Mesenchymal stem cell (in vitro differentiated cells and primary cell): ENCODE data around the gene TRAPPC2.

Experiments used
- DNase-seq: peaks from one replicate; pipeline ENCODE4 v3.0.0-alpha.2; 2013
- H2AFZ ChIP-seq: one replicate; pipeline ENCODE4 v1.6.1; 2013; ENCODE audit warnings: low read depth, mild to moderate bottlenecking, control low read depth, inconsistent platforms, low read length, moderate library complexity
- H2AK5ac ChIP-seq: 2 replicates; pipeline ENCODE4 v1.6.1; 2013; ENCODE audit warnings: low read length, moderate library complexity, mild to moderate bottlenecking, inconsistent platforms; ENCODE audit not compliant: severe bottlenecking
- H2BK120ac ChIP-seq: one replicate; pipeline ENCODE4 v1.6.1; 2013; ENCODE audit warnings: low read depth, mild to moderate bottlenecking, inconsistent platforms, low read length, moderate library complexity
- H2BK12ac ChIP-seq, 2 experiments: one replicate each; pipeline ENCODE4 v1.6.1; 2013; ENCODE audit warnings: inconsistent platforms in 2 of 2, low read length in 2 of 2, mild to moderate bottlenecking in 2 of 2, moderate library complexity in 2 of 2, control low read depth in 1 of 2
- H2BK15ac ChIP-seq: one replicate; pipeline ENCODE4 v1.6.1; 2013; ENCODE audit warnings: mild to moderate bottlenecking, low read depth, inconsistent platforms; ENCODE audit not compliant: poor library complexity, severe bottlenecking
- H2BK5ac ChIP-seq: 2 replicates; pipeline ENCODE4 v1.6.1; 2013; ENCODE audit warnings: low read depth, mild to moderate bottlenecking, low read length, control low read depth, inconsistent platforms; ENCODE audit not compliant: poor library complexity, severe bottlenecking
- H3K14ac ChIP-seq, 2 experiments: one replicate each; pipeline ENCODE4 v1.6.1; 2013; ENCODE audit warnings: inconsistent platforms in 2 of 2, low read length in 2 of 2, control low read depth in 1 of 2, mild to moderate bottlenecking in 1 of 2, moderate library complexity in 1 of 2
- H3K18ac ChIP-seq, 2 experiments: one replicate each; pipeline ENCODE4 v1.6.1; 2013; ENCODE audit warnings: inconsistent platforms in 2 of 2, low read length in 2 of 2, control low read depth in 1 of 2, low read depth in 1 of 2, mild to moderate bottlenecking in 1 of 2
- H3K23ac ChIP-seq, 2 experiments: one replicate each; pipeline ENCODE4 v1.6.1; 2013; ENCODE audit warnings: inconsistent platforms in 2 of 2, low read length in 2 of 2, mild to moderate bottlenecking in 2 of 2, moderate library complexity in 2 of 2, control low read depth in 1 of 2
- H3K27ac ChIP-seq: 2 replicates; pipeline ENCODE4 v1.5.1; 2013; ENCODE audit warnings: mild to moderate bottlenecking, moderate library complexity, low read length, control low read depth, inconsistent platforms; ENCODE audit not compliant: poor library complexity, severe bottlenecking
- H3K27me3 ChIP-seq, 2 experiments: 2 replicates each; pipeline versions ENCODE4 v1.6.1 to v1.7.0; 2013; ENCODE audit warnings: low read length in 2 of 2, mild to moderate bottlenecking in 2 of 2, moderate library complexity in 2 of 2, control low read depth in 1 of 2, inconsistent platforms in 1 of 2; ENCODE audit not compliant: control insufficient read depth in 1 of 2, insufficient read depth in 1 of 2
- H3K36me3 ChIP-seq, 2 experiments: 2 replicates each; pipeline versions ENCODE4 v1.6.1 to v1.7.0; 2013; ENCODE audit warnings: low read length in 2 of 2, control low read depth in 1 of 2, inconsistent platforms in 1 of 2, low read depth in 1 of 2, mild to moderate bottlenecking in 1 of 2; ENCODE audit not compliant: insufficient read depth in 2 of 2, control insufficient read depth in 1 of 2
- H3K4ac ChIP-seq, 2 experiments: one replicate each; pipeline ENCODE4 v1.6.1; 2013; ENCODE audit warnings: inconsistent platforms in 2 of 2, low read length in 2 of 2, mild to moderate bottlenecking in 2 of 2, moderate library complexity in 2 of 2, control low read depth in 1 of 2, low read depth in 1 of 2
- H3K4me1 ChIP-seq: 2 replicates; pipeline ENCODE4 v1.6.1; 2013; ENCODE audit warnings: low read depth, low read length, control low read depth; ENCODE audit not compliant: control insufficient read depth, insufficient read depth
- H3K4me2 ChIP-seq: 2 replicates; pipeline ENCODE4 v1.6.1; 2013; ENCODE audit warnings: low read length, mild to moderate bottlenecking, inconsistent platforms; ENCODE audit not compliant: poor library complexity, severe bottlenecking
- H3K4me3 ChIP-seq, 2 experiments: 2 replicates each; pipeline versions ENCODE4 v1.5.1 to v1.7.0; 2013; ENCODE audit warnings: low read length in 2 of 2, mild to moderate bottlenecking in 2 of 2, control low read depth in 1 of 2, low read depth in 1 of 2; ENCODE audit not compliant: insufficient read depth in 1 of 2
- H3K79me1 ChIP-seq: replicated peaks from 2 replicates; pipeline ENCODE4 v1.6.1; 2013; ENCODE audit warnings: mild to moderate bottlenecking, control low read depth, low read length, inconsistent platforms; ENCODE audit not compliant: poor library complexity, severe bottlenecking
- H3K9ac ChIP-seq: 2 replicates; pipeline ENCODE4 v1.7.0; 2013; ENCODE audit warnings: mild to moderate bottlenecking, low read length, moderate library complexity
- H3K9me3 ChIP-seq: 2 replicates; pipeline ENCODE4 v1.7.0; 2013; ENCODE audit warnings: mild to moderate bottlenecking, low read length; ENCODE audit not compliant: control insufficient read depth
- H4K8ac ChIP-seq: one replicate; pipeline ENCODE4 v1.6.1; 2013; ENCODE audit warnings: inconsistent platforms, mild to moderate bottlenecking, low read length, moderate library complexity
- H4K91ac ChIP-seq: one replicate; pipeline ENCODE4 v1.6.1; 2013; ENCODE audit warnings: mild to moderate bottlenecking, low read length, inconsistent platforms
- WGBS: methylation state at CpG from one replicate; pipeline ENCODE4 v1.1.7; 2013; ENCODE audit warnings: mixed read lengths; 5-methylcytosine and 5-hydroxymethylcytosine counted together

The TRAPPC2 gene

DNA sequence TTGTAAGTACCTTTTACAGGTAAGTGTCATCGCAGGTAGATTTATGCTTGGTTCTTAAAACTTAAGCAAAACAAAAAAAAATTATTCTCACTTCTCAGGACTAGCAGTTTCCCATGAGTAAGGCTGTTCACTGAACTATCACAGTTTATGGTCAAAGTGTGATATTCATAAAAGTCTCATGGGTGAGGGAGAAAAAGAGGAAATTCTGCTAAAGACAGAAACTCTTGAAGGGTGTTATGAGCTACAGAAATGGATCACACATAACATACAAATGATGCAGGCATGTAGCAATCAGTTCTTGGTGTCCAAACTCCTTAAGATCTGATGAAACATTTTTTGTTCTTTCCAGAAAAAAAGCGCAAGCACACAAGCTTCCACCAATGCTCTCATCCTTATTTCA, 37.0 kb downstream of the TRAPPC2 start:
- WGBS, result no CpG with 5 or more reads among the region's 2 CpGs
- H2BK12ac ChIP-seq, result no peak overlapping the region
- H3K18ac ChIP-seq, result no peak overlapping the region

DNA sequence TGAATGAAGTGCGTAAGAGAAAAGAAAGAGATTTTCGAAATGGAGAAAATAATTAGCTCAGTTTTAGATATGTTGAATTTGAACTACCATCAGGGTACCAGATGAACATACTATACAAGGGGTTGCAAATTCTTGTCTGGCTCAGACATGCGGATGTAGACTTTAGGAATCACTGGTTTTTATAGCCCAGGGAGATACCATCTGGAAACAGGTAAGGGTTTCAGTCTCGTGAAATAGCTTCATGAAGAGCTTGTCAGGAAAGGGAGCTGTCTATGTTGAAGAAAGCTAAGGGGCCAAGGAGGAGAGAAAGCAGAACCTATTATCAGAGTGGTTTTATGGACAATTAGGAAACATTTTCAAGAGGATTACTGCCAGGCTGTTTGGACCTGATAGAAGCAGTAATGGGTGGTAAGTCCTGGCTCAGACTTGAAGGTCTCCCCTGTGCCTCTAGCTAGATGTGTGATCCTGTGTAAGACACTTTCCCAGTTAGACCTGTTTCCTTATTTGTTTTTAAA, 38.8 kb downstream of the TRAPPC2 start:
- H3K36me3 ChIP-seq, result peaks cover 0 to 4% of the 10 kb centered on the region in 2 experiments
- no peak overlapping the region for H2BK5ac ChIP-seq
- no peak overlapping the region for H3K18ac ChIP-seq
- no peak for DNase-seq
- no peaks in the 10 kb centered on the region for H3K79me1 ChIP-seq
- H3K27me3 ChIP-seq, result peaks cover 0 to 9% of the 10 kb centered on the region in 2 experiments
- no peak overlapping the region for H2BK12ac ChIP-seq
- no peak overlapping the region for H4K91ac ChIP-seq
- 99% methylated on average over 4 of the region's 4 CpGs for WGBS
- H3K4ac ChIP-seq, result no peak overlapping the region
- H2AFZ ChIP-seq, result no peak overlapping the region
- no peak overlapping the region for H2BK120ac ChIP-seq
- no peak overlapping the region for H3K4me3 ChIP-seq
- no peak overlapping the region for H2AK5ac ChIP-seq
- no peak overlapping the region for H3K9ac ChIP-seq
- no peak overlapping the region for H3K4me2 ChIP-seq
- H3K27ac ChIP-seq, result no peak overlapping the region
- H2BK15ac ChIP-seq, result no peak overlapping the region
- H3K9me3 ChIP-seq, result no peaks in the 10 kb centered on the region
- no peak overlapping the region for H3K14ac ChIP-seq
- H4K8ac ChIP-seq, result no peak overlapping the region
- H3K4me1 ChIP-seq, result peaks cover 4% of the 10 kb centered on the region
- no peak overlapping the region for H3K23ac ChIP-seq

More for the DNA sequence above, 37.0 kb downstream of the TRAPPC2 start:
- Histone ChIP-seq H3K27ac (no peak overlapping the region), H4K91ac (no peak overlapping the region), H3K9me3 (no peaks in the 10 kb centered on the region), H3K4me2 (no peak overlapping the region), H2BK15ac (no peak overlapping the region), H3K36me3 (peaks cover 0 to 9% of the 10 kb centered on the region in 2 experiments), H4K8ac (no peak overlapping the region), H3K23ac (no peak overlapping the region), H3K9ac (no peak overlapping the region), H3K27me3 (peaks cover 0 to 9% of the 10 kb centered on the region in 2 experiments), H3K79me1 (no peaks in the 10 kb centered on the region), H2BK120ac (no peak overlapping the region), H3K4ac (no peak overlapping the region), H2AFZ (no peak overlapping the region), H3K14ac (no peak overlapping the region), H2AK5ac (no peak overlapping the region), H2BK5ac (no peak overlapping the region), H3K4me1 (peaks cover 5% of the 10 kb centered on the region), H3K4me3 (no peak overlapping the region)
- no peak for DNase-seq

DNA sequence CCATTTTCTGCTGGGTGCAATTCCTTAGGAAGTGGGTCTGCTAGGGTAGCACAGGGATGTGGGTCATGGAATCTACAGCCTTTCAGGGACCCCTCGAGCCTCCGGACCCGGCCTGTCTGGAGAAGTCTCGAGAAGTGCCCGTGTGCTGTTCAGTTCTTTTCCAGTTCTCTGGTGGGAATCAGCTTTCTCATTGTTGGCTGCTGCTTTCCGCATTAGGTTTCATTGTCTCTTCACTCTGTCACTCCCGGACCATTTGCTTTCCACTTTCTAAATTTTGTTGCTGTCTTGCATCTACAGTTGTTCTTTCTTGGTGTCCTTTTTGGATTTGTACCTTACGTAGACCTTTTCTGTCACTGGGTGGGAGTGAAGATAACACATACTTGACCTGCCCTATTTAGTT, 39.4 kb downstream of the TRAPPC2 start:
- Histone ChIP-seq H3K14ac (no peak overlapping the region), H3K4ac (no peak overlapping the region), H3K23ac (no peak overlapping the region), H4K91ac (no peak overlapping the region), H4K8ac (no peak overlapping the region), H3K9ac (peak overlapping the region; percentile 46), H3K4me2 (no peak overlapping the region), H3K18ac (no peak overlapping the region), H3K4me3 (peak overlapping the region in 1 of 2 experiments; percentile 29), H3K36me3 (peaks cover 0 to 4% of the 10 kb centered on the region in 2 experiments), H2BK12ac (no peak overlapping the region), H3K4me1 (peaks cover 4% of the 10 kb centered on the region), H3K79me1 (no peaks in the 10 kb centered on the region), H3K27ac (no peak overlapping the region), H3K27me3 (peaks cover 0 to 9% of the 10 kb centered on the region in 2 experiments), H2AK5ac (no peak overlapping the region), H2AFZ (no peak overlapping the region), H2BK15ac (no peak overlapping the region), H2BK5ac (no peak overlapping the region), H3K9me3 (no peaks in the 10 kb centered on the region), H2BK120ac (no peak overlapping the region)
- DNase-seq, result no peak
- 99% methylated on average over 7 of the region's 8 CpGs for WGBS

GRCh38 chrX:13694359-13694758, 40.1 kb downstream of the TRAPPC2 start:
- Histone ChIP-seq H3K36me3 (peaks cover 0 to 4% of the 10 kb centered on the region in 2 experiments), H3K4me3 (peak overlapping the region in 1 of 2 experiments; percentile 29), H2BK12ac (no peak overlapping the region), H2AFZ (no peak overlapping the region), H2BK120ac (no peak overlapping the region), H3K9me3 (no peaks in the 10 kb centered on the region), H2AK5ac (no peak overlapping the region), H3K23ac (no peak overlapping the region), H3K18ac (no peak overlapping the region), H4K91ac (no peak overlapping the region), H3K27me3 (peaks cover 0 to 9% of the 10 kb centered on the region in 2 experiments), H3K4me1 (peaks cover 4% of the 10 kb centered on the region), H4K8ac (no peak overlapping the region), H2BK5ac (no peak overlapping the region), H3K4me2 (no peak overlapping the region), H3K14ac (no peak overlapping the region), H3K4ac (no peak overlapping the region), H2BK15ac (no peak overlapping the region), H3K79me1 (no peaks in the 10 kb centered on the region), H3K27ac (no peak overlapping the region), H3K9ac (peak overlapping the region; percentile 46)
- peak; percentile 6 for DNase-seq
- WGBS, result 80% methylated on average over 1 of the region's 2 CpGs
